Suprapubic skin (tissue), 4 donors: ENCODE data around the gene ARRDC3.

ENCODE experiments used
- CTCF ChIP-seq, 2 donors: fragments of 200-600 bp in 1 of 2; fragments of 450-650 bp in 1 of 2; sonication (generic) in 1 of 2; IDR thresholded peaks; one replicate each; pipeline ENCODE4 v1.5.1; 2016 to 2019; ENCODE audit warnings: antibody characterized with exemption in 2 of 2, mild to moderate bottlenecking in 1 of 2, moderate library complexity in 1 of 2
- POLR2A ChIP-seq, 2 donors: fragments of 450-650 bp; IDR thresholded peaks; one replicate each; pipeline ENCODE4 v1.6.1; 2017; ENCODE audit warnings: antibody characterized with exemption in 2 of 2, mild to moderate bottlenecking in 2 of 2, moderate library complexity in 2 of 2
- POLR2AphosphoS5 ChIP-seq, 3 donors: sonication (generic); formaldehyde crosslinking; IDR thresholded peaks; one replicate each; pipeline ENCODE4 v1.6.1; 2017; ENCODE audit warnings: antibody characterized with exemption in 3 of 3

GRCh38 chr5:91340532-91340931, 42.6 kb downstream of the ARRDC3 start:
- no peak for TF ChIP-seq POLR2A (IDR thresholded peaks at IDR 0.05)
- no peak for TF ChIP-seq CTCF (IDR thresholded peaks at IDR 0.05)
- TF ChIP-seq POLR2AphosphoS5 (IDR thresholded peaks at IDR 0.05), result no peak
